ENCODE results near the gene SERF1B.
"Not testable (repeated sequence)": the region's sequence is repeated elsewhere in the genome, so short reads cannot be mapped to it uniquely, and the experiment has no call there.

GRCh38 chr5:70056289-70056942 is 31.4 kb downstream of the SERF1B start:
- not testable (repeated sequence) for TF ChIP-seq MTF1 (CRISPR knock-in tag; IDR thresholded peaks at IDR 0.05; ENCODE audit: borderline replicate concordance); MXI1 (IDR thresholded peaks at IDR 0.05; ENCODE audit: low read depth, low read length)

All from K562 (cell line).